ENCODE results near the gene EPHB2. TPM values are rescaled to one million over a fixed set of nuclear protein-coding genes. Genes with fewer than 3 reads are reported as not detected.

EPHB2 gene
- polyA plus RNA-seq, 1 donor from 2014 or later = 22.8 TPM

DNA sequence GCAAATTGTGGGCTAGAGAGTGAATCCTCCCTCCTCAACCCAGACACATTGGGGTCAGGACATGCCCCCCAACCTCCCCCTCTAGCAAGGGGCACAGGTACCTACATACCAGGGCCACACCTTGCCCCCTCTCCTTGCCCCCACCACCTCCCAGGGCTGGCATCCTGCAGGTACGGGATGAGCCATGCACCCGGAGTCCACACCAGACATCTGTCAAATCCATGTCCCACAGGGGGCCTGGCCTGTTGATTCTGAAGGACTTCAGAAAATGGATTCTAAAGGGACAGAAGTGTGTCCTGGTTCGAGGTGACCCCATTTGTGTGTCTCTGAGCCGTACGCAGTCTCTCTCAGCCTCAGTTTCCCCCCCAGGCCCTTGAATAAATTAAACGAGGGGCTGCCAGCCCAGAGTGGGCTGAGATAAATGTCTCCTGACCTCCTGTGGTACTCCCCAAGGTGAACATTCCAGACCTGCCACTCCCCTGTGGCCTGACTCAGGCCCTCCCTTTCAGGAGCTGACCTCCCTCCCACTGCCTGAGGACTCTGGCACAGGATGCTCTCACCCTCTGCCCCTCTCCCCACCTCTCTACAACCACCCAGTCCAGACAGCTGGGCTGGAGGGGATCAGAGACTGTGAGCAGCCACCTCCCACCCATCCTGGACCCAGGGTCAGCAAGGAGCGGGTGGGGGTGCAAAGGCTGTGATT lies 94.5 kb downstream of the EPHB2 start:
- Histone ChIP-seq H3K9me3 (ENCODE audit: low read length) (no peaks in the 10 kb centered on the region), H3K4me2 (ENCODE audit: low read length) (no peak overlapping the region), H3K36me3 (ENCODE audit: insufficient read depth, low read length) (no peaks in the 10 kb centered on the region), H3K9ac (ENCODE audit: low read length) (no peak overlapping the region), H3K4me3 (ENCODE audit: low read length) (no peak overlapping the region), H4K20me1 (ENCODE audit: insufficient read depth) (no peaks in the 10 kb centered on the region), H3K9me2 (ENCODE audit: insufficient read depth, low read length) (no peaks in the 10 kb centered on the region), H3F3A (ENCODE audit: insufficient read depth, low read length, poor library complexity, severe bottlenecking) (no peaks in the 10 kb centered on the region), H2AFZ (ENCODE audit: low read depth, low read length) (no peak overlapping the region), H3K79me2 (replicated peaks; ENCODE audit: insufficient read depth, low read length) (no peaks in the 10 kb centered on the region), H3K27ac (ENCODE audit: low read length) (no peak overlapping the region), H3K27me3 (ENCODE audit: insufficient read depth, low read depth, low read length) (no peaks in the 10 kb centered on the region)
- TF ChIP-seq SMC3 (conservative IDR thresholded peaks at IDR 0.05; ENCODE audit: poor library complexity) (no peak), RAD21 (conservative IDR thresholded peaks at IDR 0.05) (no peak), MXI1 (conservative IDR thresholded peaks at IDR 0.05; ENCODE audit: poor library complexity, severe bottlenecking) (no peak), POLR2AphosphoS5 (IDR thresholded peaks at IDR 0.05) (no peak), EP300 (conservative IDR thresholded peaks at IDR 0.05; ENCODE audit: poor library complexity, severe bottlenecking) (no peak)
- TF ChIP-seq, protein P1, sequence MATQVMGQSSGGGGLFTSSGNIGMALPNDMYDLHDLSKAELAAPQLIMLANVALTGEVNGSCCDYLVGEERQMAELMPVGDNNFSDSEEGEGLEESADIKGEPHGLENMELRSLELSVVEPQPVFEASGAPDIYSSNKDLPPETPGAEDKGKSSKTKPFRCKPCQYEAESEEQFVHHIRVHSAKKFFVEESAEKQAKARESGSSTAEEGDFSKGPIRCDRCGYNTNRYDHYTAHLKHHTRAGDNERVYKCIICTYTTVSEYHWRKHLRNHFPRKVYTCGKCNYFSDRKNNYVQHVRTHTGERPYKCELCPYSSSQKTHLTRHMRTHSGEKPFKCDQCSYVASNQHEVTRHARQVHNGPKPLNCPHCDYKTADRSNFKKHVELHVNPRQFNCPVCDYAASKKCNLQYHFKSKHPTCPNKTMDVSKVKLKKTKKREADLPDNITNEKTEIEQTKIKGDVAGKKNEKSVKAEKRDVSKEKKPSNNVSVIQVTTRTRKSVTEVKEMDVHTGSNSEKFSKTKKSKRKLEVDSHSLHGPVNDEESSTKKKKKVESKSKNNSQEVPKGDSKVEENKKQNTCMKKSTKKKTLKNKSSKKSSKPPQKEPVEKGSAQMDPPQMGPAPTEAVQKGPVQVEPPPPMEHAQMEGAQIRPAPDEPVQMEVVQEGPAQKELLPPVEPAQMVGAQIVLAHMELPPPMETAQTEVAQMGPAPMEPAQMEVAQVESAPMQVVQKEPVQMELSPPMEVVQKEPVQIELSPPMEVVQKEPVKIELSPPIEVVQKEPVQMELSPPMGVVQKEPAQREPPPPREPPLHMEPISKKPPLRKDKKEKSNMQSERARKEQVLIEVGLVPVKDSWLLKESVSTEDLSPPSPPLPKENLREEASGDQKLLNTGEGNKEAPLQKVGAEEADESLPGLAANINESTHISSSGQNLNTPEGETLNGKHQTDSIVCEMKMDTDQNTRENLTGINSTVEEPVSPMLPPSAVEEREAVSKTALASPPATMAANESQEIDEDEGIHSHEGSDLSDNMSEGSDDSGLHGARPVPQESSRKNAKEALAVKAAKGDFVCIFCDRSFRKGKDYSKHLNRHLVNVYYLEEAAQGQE (IDR thresholded peaks at IDR 0.05; ENCODE audit: borderline replicate concordance) = no peak

DNA sequence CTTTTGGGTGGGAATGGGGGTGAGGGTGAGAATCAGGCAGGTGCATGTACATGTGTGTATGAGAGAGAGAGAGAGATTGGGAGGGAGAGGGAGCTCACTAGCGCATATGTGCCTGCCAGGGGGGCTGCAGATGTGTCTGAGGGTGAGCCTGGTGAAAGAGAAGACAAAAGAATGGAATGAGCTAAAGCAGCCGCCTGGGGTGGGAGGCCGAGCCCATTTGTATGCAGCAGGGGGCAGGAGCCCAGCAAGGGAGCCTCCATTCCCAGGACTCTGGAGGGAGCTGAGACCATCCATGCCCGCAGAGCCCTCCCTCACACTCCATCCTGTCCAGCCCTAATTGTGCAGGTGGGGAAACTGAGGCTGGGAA lies 95.0 kb downstream of the EPHB2 start:
- Histone ChIP-seq H3K4me3 (ENCODE audit: low read length) (no peak overlapping the region), H3K79me2 (replicated peaks; ENCODE audit: insufficient read depth, low read length) (no peaks in the 10 kb centered on the region), H3K36me3 (ENCODE audit: insufficient read depth, low read length) (no peaks in the 10 kb centered on the region), H3K9ac (ENCODE audit: low read length) (no peak overlapping the region), H2AFZ (ENCODE audit: low read depth, low read length) (no peak overlapping the region), H3K27ac (ENCODE audit: low read length) (no peak overlapping the region), H3F3A (ENCODE audit: insufficient read depth, low read length, poor library complexity, severe bottlenecking) (no peaks in the 10 kb centered on the region), H3K9me3 (ENCODE audit: low read length) (no peaks in the 10 kb centered on the region), H3K9me2 (ENCODE audit: insufficient read depth, low read length) (no peaks in the 10 kb centered on the region), H3K27me3 (ENCODE audit: insufficient read depth, low read depth, low read length) (no peaks in the 10 kb centered on the region), H4K20me1 (ENCODE audit: insufficient read depth) (no peaks in the 10 kb centered on the region), H3K4me2 (ENCODE audit: low read length) (no peak overlapping the region)
- TF ChIP-seq RAD21 (conservative IDR thresholded peaks at IDR 0.05) = no peak
- no peak for TF ChIP-seq MXI1 (conservative IDR thresholded peaks at IDR 0.05; ENCODE audit: poor library complexity, severe bottlenecking)
- TF ChIP-seq TAF1 (IDR thresholded peaks at IDR 0.05; ENCODE audit: low read depth) = no peak
- TF ChIP-seq, protein P1 (IDR thresholded peaks at IDR 0.05; ENCODE audit: borderline replicate concordance) = no peak
- TF ChIP-seq POLR2AphosphoS5 (IDR thresholded peaks at IDR 0.05) = no peak
- no peak for TF ChIP-seq SMC3 (conservative IDR thresholded peaks at IDR 0.05; ENCODE audit: poor library complexity)
- no peak for TF ChIP-seq EP300 (conservative IDR thresholded peaks at IDR 0.05; ENCODE audit: poor library complexity, severe bottlenecking)
- TF ChIP-seq EZH2 (IDR thresholded peaks at IDR 0.05; ENCODE audit: borderline replicate concordance, insufficient read depth, low read length, poor library complexity, severe bottlenecking) = no peak
- TF ChIP-seq, protein P2, sequence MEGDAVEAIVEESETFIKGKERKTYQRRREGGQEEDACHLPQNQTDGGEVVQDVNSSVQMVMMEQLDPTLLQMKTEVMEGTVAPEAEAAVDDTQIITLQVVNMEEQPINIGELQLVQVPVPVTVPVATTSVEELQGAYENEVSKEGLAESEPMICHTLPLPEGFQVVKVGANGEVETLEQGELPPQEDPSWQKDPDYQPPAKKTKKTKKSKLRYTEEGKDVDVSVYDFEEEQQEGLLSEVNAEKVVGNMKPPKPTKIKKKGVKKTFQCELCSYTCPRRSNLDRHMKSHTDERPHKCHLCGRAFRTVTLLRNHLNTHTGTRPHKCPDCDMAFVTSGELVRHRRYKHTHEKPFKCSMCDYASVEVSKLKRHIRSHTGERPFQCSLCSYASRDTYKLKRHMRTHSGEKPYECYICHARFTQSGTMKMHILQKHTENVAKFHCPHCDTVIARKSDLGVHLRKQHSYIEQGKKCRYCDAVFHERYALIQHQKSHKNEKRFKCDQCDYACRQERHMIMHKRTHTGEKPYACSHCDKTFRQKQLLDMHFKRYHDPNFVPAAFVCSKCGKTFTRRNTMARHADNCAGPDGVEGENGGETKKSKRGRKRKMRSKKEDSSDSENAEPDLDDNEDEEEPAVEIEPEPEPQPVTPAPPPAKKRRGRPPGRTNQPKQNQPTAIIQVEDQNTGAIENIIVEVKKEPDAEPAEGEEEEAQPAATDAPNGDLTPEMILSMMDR (IDR thresholded peaks at IDR 0.05; ENCODE audit: poor library complexity, severe bottlenecking) = no peak
